ENCODE data around the gene GPR55. TPM values are rescaled to one million over a fixed set of nuclear protein-coding genes. Genes with fewer than 3 reads are reported as not detected.

Gene GPR55
- total and polyA plus RNA-seq, 12 donors: 0.07 to 0.24 (median 0.14) TPM; not detected in 7

DNA sequence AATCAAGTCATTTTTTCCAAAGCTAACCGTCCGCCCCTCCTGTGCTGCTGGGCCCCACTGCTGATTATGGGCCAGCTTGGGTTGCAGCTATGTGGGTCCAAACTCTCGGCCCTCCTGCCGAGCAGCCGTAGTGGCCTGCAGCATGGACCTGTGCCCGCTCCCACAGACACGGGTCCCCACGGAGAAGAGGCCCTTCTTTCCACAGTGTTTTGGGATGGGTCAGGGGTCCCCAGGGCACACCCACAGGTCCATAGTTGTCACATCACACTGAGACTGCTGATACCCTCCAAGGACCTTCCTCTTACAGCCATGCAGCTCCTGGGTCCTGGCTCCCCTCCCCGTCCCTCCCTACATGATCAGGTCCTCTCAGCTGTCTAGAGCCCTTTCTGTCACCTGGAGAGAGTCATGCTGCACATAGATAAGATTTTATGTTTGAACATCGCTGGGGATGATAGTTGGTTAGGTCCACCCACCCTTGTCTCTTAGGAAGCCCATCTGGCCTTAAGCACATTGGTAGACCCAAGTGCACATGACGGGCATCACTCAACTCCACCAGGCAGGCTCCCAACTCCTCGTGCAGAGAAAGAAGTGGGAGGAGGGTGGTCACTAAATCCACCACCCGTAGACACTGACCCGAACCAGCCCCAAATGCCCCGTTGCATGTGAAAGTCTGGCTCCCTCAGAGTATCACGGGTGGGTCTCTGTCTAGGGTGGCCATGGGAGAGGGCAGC lies 17.5 kb downstream of the GPR55 start:
- Histone ChIP-seq H3K27me3 (no peaks in the 10 kb centered on the region), H3K4me1 (replicated peaks in 1 of 2) (no peaks in the 10 kb centered on the region), H3K27ac (no peak overlapping the region), H3K4me3 (no peak overlapping the region), H3K36me3 (replicated peaks in 1 of 2) (no peaks in the 10 kb centered on the region), H3K9me3 (replicated peaks in 1 of 3) (no peaks in the 10 kb centered on the region)
- TF ChIP-seq POLR2A (IDR thresholded peaks at IDR 0.05): no peak
- TF ChIP-seq, protein P1, sequence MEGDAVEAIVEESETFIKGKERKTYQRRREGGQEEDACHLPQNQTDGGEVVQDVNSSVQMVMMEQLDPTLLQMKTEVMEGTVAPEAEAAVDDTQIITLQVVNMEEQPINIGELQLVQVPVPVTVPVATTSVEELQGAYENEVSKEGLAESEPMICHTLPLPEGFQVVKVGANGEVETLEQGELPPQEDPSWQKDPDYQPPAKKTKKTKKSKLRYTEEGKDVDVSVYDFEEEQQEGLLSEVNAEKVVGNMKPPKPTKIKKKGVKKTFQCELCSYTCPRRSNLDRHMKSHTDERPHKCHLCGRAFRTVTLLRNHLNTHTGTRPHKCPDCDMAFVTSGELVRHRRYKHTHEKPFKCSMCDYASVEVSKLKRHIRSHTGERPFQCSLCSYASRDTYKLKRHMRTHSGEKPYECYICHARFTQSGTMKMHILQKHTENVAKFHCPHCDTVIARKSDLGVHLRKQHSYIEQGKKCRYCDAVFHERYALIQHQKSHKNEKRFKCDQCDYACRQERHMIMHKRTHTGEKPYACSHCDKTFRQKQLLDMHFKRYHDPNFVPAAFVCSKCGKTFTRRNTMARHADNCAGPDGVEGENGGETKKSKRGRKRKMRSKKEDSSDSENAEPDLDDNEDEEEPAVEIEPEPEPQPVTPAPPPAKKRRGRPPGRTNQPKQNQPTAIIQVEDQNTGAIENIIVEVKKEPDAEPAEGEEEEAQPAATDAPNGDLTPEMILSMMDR (IDR thresholded peaks at IDR 0.05): no peak
- WGBS, 4 donors: 91 to 96% (median 92%) methylated on average over 14 to 16 of the region's 16 CpGs
- DNase-seq: no peak
- intact Hi-C loops (cut with DNase I): loop anchor here in 1 of 2 donors (10.0 kb wide), 1 partner anchor 77 kb away; no protein-coding TSS in a partner anchor

DNA sequence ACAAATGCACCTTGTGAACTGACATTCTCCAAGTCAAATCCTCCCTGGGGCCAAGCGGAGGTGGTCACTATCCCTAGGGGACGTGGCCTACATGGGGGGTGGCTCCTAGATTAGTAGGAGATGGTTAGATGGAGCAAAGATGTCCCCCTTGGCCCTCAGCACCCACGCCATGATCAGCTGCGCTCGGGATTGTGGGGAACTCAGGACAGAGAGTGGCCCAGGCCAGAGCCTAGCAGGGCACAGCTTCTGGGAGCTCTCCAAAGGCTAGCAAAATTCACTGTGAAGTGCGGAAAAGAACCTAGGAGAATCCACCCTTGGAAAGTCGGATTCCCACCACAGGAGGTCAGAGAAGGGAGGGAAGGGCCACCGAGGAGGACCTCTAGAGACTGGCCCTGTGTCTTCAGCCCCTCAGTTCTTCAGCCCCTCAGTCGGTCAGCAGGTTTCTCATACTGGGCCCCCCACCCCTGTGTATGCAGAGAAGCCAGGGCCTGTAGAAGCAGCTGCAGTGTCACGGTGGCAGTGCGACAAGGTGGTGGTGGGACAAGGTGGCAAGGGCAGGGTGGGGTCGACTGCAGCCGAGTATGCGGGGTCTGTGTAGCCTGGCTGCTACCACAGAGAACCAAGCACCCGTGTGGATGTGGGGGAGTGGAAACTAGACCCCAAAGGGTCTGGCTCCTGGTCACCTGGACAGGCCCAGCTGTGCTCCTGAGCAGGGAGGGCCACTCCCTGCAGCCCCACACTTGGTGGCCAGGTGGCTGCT lies 18.4 kb downstream of the GPR55 start:
- no peak for DNase-seq
- Histone ChIP-seq H3K9me3 (replicated peaks in 1 of 3) (no peaks in the 10 kb centered on the region), H3K4me1 (replicated peaks in 1 of 2) (no peaks in the 10 kb centered on the region), H3K27me3 (no peaks in the 10 kb centered on the region), H3K27ac (no peak overlapping the region), H3K36me3 (replicated peaks in 1 of 2) (no peaks in the 10 kb centered on the region), H3K4me3 (no peak overlapping the region)
- no peak for TF ChIP-seq POLR2A (IDR thresholded peaks at IDR 0.05)
- TF ChIP-seq, protein P1 (IDR thresholded peaks at IDR 0.05): no peak
- intact Hi-C loops (cut with DNase I): loop anchor here in 1 of 2 donors (10.0 kb wide), 1 partner anchor 78 kb away; no protein-coding TSS in a partner anchor
- WGBS, 4 donors: 86 to 95% (median 93%) methylated on average over 11 to 15 of the region's 15 CpGs

DNA sequence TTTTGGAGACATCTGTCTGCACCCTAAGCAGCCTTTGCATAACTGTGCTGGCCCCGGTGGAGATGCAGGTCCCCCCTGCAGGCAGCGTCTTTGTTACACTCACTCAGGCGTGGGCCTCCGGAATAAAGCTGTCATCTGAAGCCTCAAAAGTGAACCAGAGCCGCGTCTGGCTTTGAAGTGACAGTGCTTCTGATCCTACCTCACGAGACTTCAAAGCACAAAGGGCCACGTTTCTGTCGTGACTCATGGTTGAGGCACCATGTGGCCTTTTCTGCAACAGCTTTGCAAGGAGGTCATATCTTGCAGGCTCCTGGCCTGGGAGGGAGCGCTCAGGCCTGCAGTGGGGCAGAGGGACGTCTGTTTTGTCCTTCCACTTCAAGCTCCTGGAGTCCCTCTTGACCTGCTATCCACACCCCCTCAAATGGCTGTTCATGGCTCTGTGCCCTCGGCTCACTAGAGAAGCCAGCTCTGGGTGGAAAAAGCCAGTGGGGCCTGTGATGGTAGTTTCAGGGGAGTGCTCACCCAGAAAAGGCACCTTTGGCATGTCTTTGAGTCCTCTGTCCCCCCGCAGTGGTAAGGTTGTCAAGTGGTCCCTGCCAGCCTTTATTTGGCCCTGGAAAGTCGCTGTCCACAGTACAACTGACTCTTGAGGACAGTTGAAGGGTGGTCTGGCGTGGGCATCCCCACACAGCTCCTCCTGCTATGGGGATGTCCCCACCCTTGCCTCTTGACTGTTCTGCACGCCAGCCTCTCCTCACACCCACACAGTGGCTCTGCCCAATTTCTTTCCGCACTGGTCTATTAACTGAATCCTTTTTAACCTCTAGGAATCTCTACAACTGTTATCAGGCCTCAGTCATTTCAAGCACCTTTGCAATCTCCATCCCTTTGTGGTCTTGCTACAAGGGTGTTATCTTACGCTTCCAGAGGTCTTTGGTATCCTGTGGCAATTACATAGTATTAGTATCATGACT lies 19.3 kb downstream of the GPR55 start:
- no peak overlapping the region for H3K27ac ChIP-seq
- DNase-seq: peak in 2 of 7 donors; percentile 33 to 45
- H3K4me1 ChIP-seq (replicated peaks in 1 of 2): no peaks in the 10 kb centered on the region
- H3K36me3 ChIP-seq (replicated peaks in 1 of 2): no peaks in the 10 kb centered on the region
- H3K9me3 ChIP-seq (replicated peaks in 1 of 3): no peaks in the 10 kb centered on the region
- H3K27me3 ChIP-seq: no peaks in the 10 kb centered on the region
- WGBS, 4 donors: 54 to 63% (median 59%) methylated on average over 15 to 18 of the region's 18 CpGs
- intact Hi-C loops (cut with DNase I): loop anchor here in 1 of 2 donors (10.0 kb wide), 1 partner anchor 79 kb away; no protein-coding TSS in a partner anchor
- TF ChIP-seq POLR2A (IDR thresholded peaks at IDR 0.05): no peak
- TF ChIP-seq, protein P1 (IDR thresholded peaks at IDR 0.05): no peak
- no peak overlapping the region for H3K4me3 ChIP-seq
